ENCODE results near the gene CHST3.

GRCh38 chr10:72010234-72010973 lies 46.2 kb downstream of the CHST3 start:
- TF ChIP-seq CTCF (optimal IDR thresholded peaks at IDR 0.05 in 1 of 3, IDR thresholded peaks at IDR 0.05 in 1 of 3, conservative IDR thresholded peaks at IDR 0.05 in 1 of 3; ENCODE audit: extremely low read depth in 1 of 3, insufficient read depth in 2 of 3, low read length in 3 of 3) (no peak), EZH2 (IDR thresholded peaks at IDR 0.05; ENCODE audit: low read length) (no peak)

Data from keratinocyte (primary cell).